H7 (cell line): ENCODE data around the gene MAML2. TPM values are rescaled to one million over a fixed set of nuclear protein-coding genes. Genes with fewer than 3 reads are reported as not detected.

Experiments
- DNase-seq: peaks from one replicate; pipeline ENCODE4 v3.0.0; 2012
- H3K27me3 ChIP-seq: 2 replicates; pipeline ENCODE4 v1.6.0; 2011; ENCODE audit warnings: mild to moderate bottlenecking, low read length; ENCODE audit not compliant: control insufficient read depth, insufficient read depth
- H3K36me3 ChIP-seq: replicated peaks from 2 replicates; pipeline ENCODE4 v1.5.1; 2011; ENCODE audit warnings: low read length; ENCODE audit not compliant: control insufficient read depth, insufficient read depth
- H3K4me3 ChIP-seq: 2 replicates; pipeline ENCODE4 v1.5.1; 2011; ENCODE audit warnings: low read depth, mild to moderate bottlenecking, control low read depth, low read length, moderate library complexity; ENCODE audit not compliant: insufficient read depth
- total RNA-seq: library from RNA; depleted of rRNA; stranded (reverse); fragments of >200 nt; shearing (Covaris generic); gene quantifications from 2 replicates; pipeline ENCODE4 v1.2.3, GENCODE V29; 2014

MAML2 gene
- total RNA-seq, 1 experiment from 2014 or later: 3.6 TPM

- Histone ChIP-seq H3K27me3 (no peaks in the 10 kb centered on the region), H3K4me3 (no peak overlapping the region), H3K36me3 (no peaks in the 10 kb centered on the region)
- no peak for DNase-seq
Observed at GRCh38 chr11:96050435-96051182, 292.4 kb downstream of the MAML2 start.

- no peaks in the 10 kb centered on the region for H3K27me3 ChIP-seq
- H3K36me3 ChIP-seq: no peaks in the 10 kb centered on the region
- no peak overlapping the region for H3K4me3 ChIP-seq
- no peak for DNase-seq
Observed at GRCh38 chr11:96049426-96049825, 293.6 kb downstream of the MAML2 start.

- Histone ChIP-seq H3K27me3 (no peaks in the 10 kb centered on the region), H3K4me3 (no peak overlapping the region), H3K36me3 (no peaks in the 10 kb centered on the region; the same call in 1 of the 2 replicates)
- peak; percentile 73 for DNase-seq
Observed at GRCh38 chr11:96045622-96046456, 297.2 kb downstream of the MAML2 start.

- no peak overlapping the region for H3K4me3 ChIP-seq
- no peak for DNase-seq
- no peaks in the 10 kb centered on the region for H3K27me3 ChIP-seq
- H3K36me3 ChIP-seq: no peaks in the 10 kb centered on the region; the same call in 1 of the 2 replicates
Observed at GRCh38 chr11:96044747-96045146, 298.2 kb downstream of the MAML2 start.

- no peak for DNase-seq
- no peaks in the 10 kb centered on the region; the same call in 1 of the 2 replicates for H3K36me3 ChIP-seq
- no peaks in the 10 kb centered on the region for H3K27me3 ChIP-seq
- no peak overlapping the region for H3K4me3 ChIP-seq
Observed at GRCh38 chr11:96044311-96044710, 298.7 kb downstream of the MAML2 start.

- DNase-seq: no peak
Observed at GRCh38 chr11:96043291-96043690, 299.7 kb downstream of the MAML2 start.

GRCh38 chr11:96038046-96038445, 304.9 kb downstream of the MAML2 start:
- no peaks in the 10 kb centered on the region for H3K27me3 ChIP-seq
- H3K4me3 ChIP-seq: no peak overlapping the region
- no peak for DNase-seq
- H3K36me3 ChIP-seq: no peaks in the 10 kb centered on the region; the same call in 1 of the 2 replicates

More at GRCh38 chr11:96043291-96043690, 299.7 kb downstream of the MAML2 start:
- Histone ChIP-seq H3K4me3 (no peak overlapping the region), H3K36me3 (no peaks in the 10 kb centered on the region; the same call in 1 of the 2 replicates), H3K27me3 (no peaks in the 10 kb centered on the region)

- H3K4me3 ChIP-seq: no peak overlapping the region
- H3K27me3 ChIP-seq: no peaks in the 10 kb centered on the region
- no peaks in the 10 kb centered on the region; the same call in 1 of the 2 replicates for H3K36me3 ChIP-seq
- DNase-seq: peak; percentile 27
Observed at GRCh38 chr11:96037405-96037949, 305.5 kb downstream of the MAML2 start.

- no peak for DNase-seq
Observed at GRCh38 chr11:96036863-96037262, 306.1 kb downstream of the MAML2 start.

GRCh38 chr11:96035740-96036078, 307.3 kb downstream of the MAML2 start:
- Histone ChIP-seq H3K4me3 (no peak overlapping the region), H3K36me3 (no peaks in the 10 kb centered on the region), H3K27me3 (no peaks in the 10 kb centered on the region)
- no peak for DNase-seq

More at GRCh38 chr11:96036863-96037262, 306.1 kb downstream of the MAML2 start:
- Histone ChIP-seq H3K27me3 (no peaks in the 10 kb centered on the region), H3K36me3 (no peaks in the 10 kb centered on the region; the same call in 1 of the 2 replicates), H3K4me3 (no peak overlapping the region)

GRCh38 chr11:96035031-96035739, 307.8 kb downstream of the MAML2 start:
- H3K4me3 ChIP-seq: no peak overlapping the region
- H3K36me3 ChIP-seq: no peaks in the 10 kb centered on the region
- no peak for DNase-seq
- no peaks in the 10 kb centered on the region for H3K27me3 ChIP-seq

GRCh38 chr11:96033599-96033998, 309.4 kb downstream of the MAML2 start:
- Histone ChIP-seq H3K4me3 (no peak overlapping the region), H3K27me3 (no peaks in the 10 kb centered on the region), H3K36me3 (no peaks in the 10 kb centered on the region)
- no peak for DNase-seq

GRCh38 chr11:96033095-96033494, 309.9 kb downstream of the MAML2 start:
- Histone ChIP-seq H3K4me3 (no peak overlapping the region), H3K27me3 (no peaks in the 10 kb centered on the region), H3K36me3 (no peaks in the 10 kb centered on the region)
- no peak for DNase-seq

GRCh38 chr11:96028746-96029145, 314.2 kb downstream of the MAML2 start:
- H3K36me3 ChIP-seq: no peaks in the 10 kb centered on the region
- no peak for DNase-seq
- no peaks in the 10 kb centered on the region for H3K27me3 ChIP-seq
- H3K4me3 ChIP-seq: no peak overlapping the region
